ENCODE measurements around the gene ZNF618.

ZNF618 gene

GRCh38 chr9:113885183-113886025 is 9.3 kb downstream of the ZNF618 start:
- DNase-seq: no peak

- no peak for DNase-seq
Observed at GRCh38 chr9:113886026-113886369, 9.9 kb downstream of the ZNF618 start.

- no peak for DNase-seq
Observed at GRCh38 chr9:113886466-113886865, 10.4 kb downstream of the ZNF618 start.

GRCh38 chr9:113886933-113887332 is 10.8 kb downstream of the ZNF618 start:
- no peak for DNase-seq

- no peak for DNase-seq
Observed at GRCh38 chr9:113887436-113887835, 11.3 kb downstream of the ZNF618 start.

GRCh38 chr9:113888336-113888735 is 12.2 kb downstream of the ZNF618 start:
- no peak for DNase-seq

- no peak for DNase-seq
Observed at GRCh38 chr9:113888976-113889375, 12.9 kb downstream of the ZNF618 start.

GRCh38 chr9:113890704-113891103 is 14.6 kb downstream of the ZNF618 start:
- DNase-seq: no peak

- DNase-seq: no peak
Observed at GRCh38 chr9:113892861-113893491, 16.9 kb downstream of the ZNF618 start.

GRCh38 chr9:113894166-113894565 is 18.1 kb downstream of the ZNF618 start:
- DNase-seq: no peak

GRCh38 chr9:113895526-113895925 is 19.4 kb downstream of the ZNF618 start:
- DNase-seq: no peak

- DNase-seq: no peak
Observed at GRCh38 chr9:113896713-113897112, 20.6 kb downstream of the ZNF618 start.

GRCh38 chr9:113898151-113898550 is 22.0 kb downstream of the ZNF618 start:
- DNase-seq: no peak

GRCh38 chr9:113898596-113898995 is 22.5 kb downstream of the ZNF618 start:
- no peak for DNase-seq

GRCh38 chr9:113899205-113899604 is 23.1 kb downstream of the ZNF618 start:
- DNase-seq: no peak

GRCh38 chr9:113901221-113901688 is 25.1 kb downstream of the ZNF618 start:
- no peak for DNase-seq

- DNase-seq: no peak
Observed at GRCh38 chr9:113903514-113904077, 27.5 kb downstream of the ZNF618 start.

- no peak for DNase-seq
Observed at GRCh38 chr9:113906411-113907110, 30.5 kb downstream of the ZNF618 start.

- DNase-seq: no peak
Observed at GRCh38 chr9:113907282-113907681, 31.2 kb downstream of the ZNF618 start.

GRCh38 chr9:113909421-113909820 is 33.3 kb downstream of the ZNF618 start:
- DNase-seq: no peak

- DNase-seq: no peak
Observed at GRCh38 chr9:113910036-113910639, 34.0 kb downstream of the ZNF618 start.

GRCh38 chr9:113911850-113912557 is 35.9 kb downstream of the ZNF618 start:
- DNase-seq: no peak
